Measurements from ENCODE around the gene CD164L2. TPM values are rescaled to one million over a fixed set of nuclear protein-coding genes. Genes with fewer than 3 reads are reported as not detected.

Gene CD164L2
- total RNA-seq, 2 donors from 2014 or later = 1.6 to 1.8 TPM

DNA sequence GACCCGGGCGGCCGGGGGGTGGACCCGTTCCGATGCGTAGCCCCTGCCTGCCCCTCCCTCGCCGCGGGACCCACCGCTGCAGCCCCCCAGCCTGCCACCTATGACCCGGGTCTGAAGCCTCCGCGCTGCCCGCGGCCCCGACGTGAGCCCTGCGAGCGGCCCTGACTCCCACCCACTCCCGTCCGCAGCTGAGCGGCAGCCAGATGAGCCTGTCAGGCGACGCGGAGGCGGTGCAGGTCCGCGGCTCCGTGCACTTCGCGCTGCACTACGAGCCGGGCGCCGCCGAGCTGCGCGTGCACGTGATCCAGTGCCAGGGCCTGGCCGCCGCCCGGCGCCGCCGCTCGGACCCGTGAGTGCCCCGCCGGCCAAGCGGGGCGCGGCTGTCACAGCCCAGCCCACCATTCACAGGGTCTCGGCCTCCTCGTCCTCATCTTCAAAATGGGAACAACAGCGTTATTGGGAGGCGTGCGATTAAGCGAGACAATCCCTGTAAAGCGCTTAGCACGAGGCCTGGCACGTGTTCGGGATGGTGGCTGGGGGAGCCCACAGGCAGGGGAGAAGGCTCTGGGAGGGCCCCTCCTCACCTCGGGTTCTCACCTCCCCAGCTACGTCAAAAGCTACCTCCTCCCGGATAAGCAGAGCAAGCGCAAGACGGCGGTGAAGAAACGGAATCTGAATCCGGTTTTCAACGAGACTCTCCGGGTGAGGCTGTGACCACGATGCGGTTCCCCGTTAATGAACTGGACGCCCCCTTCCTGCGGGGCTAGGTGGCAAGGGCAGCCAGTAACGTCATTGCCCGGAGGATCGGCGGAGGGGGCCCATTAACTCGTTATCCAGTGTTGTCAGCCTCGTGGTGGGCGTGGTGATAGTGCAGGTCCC, 33.1 kb downstream of the CD164L2 start:
- H3K27ac Mint-ChIP-seq = no peak overlapping the region
- 16 to 31% methylated on average over 40 to 84 of the region's 84 CpGs for WGBS, 2 experiments (ENCODE audit: insufficient coverage in 1 of 2, insufficient read length in 1 of 2)
- peak overlapping the region; percentile 60 for H3K4me3 Mint-ChIP-seq
- Histone ChIP-seq H3K27me3 (ENCODE audit: control insufficient read depth, insufficient read depth, low read length, poor library complexity, severe bottlenecking) (peaks cover 16% of the 10 kb centered on the region), H3K27ac (ENCODE audit: low read depth, low read length) (no peak overlapping the region), H3K4me3 (ENCODE audit: low read length) (peak overlapping the region; percentile 73), H3K36me3 (ENCODE audit: control insufficient read depth, insufficient read depth, low read length) (no peaks in the 10 kb centered on the region), H3K4me1 (ENCODE audit: control insufficient read depth, insufficient read depth, low read length) (no peaks in the 10 kb centered on the region), H3K9ac (ENCODE audit: extremely low read depth, low read length, poor library complexity, severe bottlenecking) (no peak overlapping the region), H3K9me3 (ENCODE audit: control insufficient read depth, low read length) (no peaks in the 10 kb centered on the region)
- peaks cover 11% of the 10 kb centered on the region for H3K27me3 Mint-ChIP-seq (ENCODE audit: insufficient read depth)
- H3K36me3 Mint-ChIP-seq (ENCODE audit: low read depth) = peaks cover 4% of the 10 kb centered on the region
- peaks cover 5% of the 10 kb centered on the region for H3K9me3 Mint-ChIP-seq
- peak; percentile 94 for DNase-seq
- no peaks in the 10 kb centered on the region for H3K4me1 Mint-ChIP-seq
- TF ChIP-seq, protein P1, sequence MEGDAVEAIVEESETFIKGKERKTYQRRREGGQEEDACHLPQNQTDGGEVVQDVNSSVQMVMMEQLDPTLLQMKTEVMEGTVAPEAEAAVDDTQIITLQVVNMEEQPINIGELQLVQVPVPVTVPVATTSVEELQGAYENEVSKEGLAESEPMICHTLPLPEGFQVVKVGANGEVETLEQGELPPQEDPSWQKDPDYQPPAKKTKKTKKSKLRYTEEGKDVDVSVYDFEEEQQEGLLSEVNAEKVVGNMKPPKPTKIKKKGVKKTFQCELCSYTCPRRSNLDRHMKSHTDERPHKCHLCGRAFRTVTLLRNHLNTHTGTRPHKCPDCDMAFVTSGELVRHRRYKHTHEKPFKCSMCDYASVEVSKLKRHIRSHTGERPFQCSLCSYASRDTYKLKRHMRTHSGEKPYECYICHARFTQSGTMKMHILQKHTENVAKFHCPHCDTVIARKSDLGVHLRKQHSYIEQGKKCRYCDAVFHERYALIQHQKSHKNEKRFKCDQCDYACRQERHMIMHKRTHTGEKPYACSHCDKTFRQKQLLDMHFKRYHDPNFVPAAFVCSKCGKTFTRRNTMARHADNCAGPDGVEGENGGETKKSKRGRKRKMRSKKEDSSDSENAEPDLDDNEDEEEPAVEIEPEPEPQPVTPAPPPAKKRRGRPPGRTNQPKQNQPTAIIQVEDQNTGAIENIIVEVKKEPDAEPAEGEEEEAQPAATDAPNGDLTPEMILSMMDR (conservative IDR thresholded peaks at IDR 0.05) = no peak

DNA sequence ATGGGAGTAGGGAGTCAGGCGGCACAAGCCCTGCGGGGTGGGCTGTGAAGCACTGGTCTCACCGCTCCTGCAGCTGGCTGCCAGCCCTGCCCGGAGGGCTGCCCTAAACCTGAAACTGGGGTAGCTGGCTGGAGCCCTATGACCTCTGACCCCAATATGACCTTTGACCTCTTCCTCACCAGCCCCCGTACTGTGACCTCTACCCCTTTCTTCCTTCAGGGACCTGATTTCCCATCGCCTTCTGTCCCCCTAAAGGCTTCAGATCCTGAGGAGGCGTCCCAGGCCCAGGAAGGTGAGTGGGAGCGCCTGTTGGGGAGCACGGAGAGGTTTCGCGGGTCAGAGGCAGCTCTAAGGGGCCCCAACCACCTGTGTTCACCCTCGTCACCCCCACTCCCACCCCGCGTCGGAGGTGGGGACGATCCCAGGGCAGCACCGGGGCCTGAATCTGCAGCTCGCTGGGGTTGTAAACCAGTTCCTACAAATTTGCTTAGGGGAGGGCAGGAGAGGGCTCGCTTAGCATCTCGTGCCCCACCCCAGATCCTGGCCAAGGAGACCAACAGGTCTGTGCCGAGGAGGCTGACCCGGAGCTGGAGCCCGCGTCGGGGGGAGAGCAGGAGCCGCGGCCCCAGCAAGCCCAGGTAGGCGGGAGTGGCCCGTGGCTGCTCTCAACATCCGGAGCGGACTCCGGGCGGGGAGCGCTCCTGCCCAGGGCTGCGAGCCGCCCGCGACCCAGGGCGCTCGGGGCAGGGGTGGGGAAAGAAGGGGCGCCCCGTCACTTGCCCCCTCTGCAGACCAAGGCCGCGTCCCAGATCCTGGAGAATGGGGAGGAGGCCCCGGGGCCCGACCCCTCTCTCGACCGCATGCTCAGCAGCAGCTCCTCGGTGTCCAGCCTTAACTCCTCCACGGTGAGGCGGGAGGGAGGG, 34.0 kb downstream of the CD164L2 start:
- TF ChIP-seq, protein P1 (conservative IDR thresholded peaks at IDR 0.05) = no peak
- no peak overlapping the region for H3K27ac Mint-ChIP-seq

DNA sequence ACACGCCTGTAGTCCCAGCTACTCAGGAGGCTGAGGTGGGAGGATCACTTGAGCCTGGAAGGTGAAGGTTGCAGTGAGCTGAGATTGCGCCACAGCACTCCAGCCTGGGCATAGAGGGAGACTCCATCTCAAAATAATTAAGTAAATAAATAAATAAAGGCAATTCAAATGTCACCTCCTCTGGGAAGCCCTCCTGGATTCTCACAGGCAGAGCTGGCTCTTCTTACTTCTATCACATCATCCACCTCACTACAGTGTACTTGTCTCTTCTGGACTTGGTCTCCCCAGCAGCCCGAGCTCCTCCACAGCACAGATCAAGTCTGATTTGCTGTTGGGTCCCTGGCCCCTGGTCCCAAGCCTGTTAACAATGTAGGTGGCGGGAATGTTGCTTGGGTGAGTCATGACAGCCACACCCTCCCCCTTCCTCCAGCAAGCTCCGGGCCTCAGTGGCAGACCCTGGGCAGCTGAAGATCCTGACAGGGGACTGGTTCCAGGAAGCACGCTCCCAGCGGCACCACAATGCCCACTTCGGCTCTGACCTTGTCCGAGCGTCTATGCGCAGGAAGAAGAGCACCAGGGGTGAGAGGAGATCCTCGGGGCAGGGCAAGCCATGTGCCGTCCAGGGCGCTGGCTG, 36.0 kb downstream of the CD164L2 start:
- H3K4me1 ChIP-seq (ENCODE audit: control insufficient read depth, insufficient read depth, low read length) = no peaks in the 10 kb centered on the region
- WGBS, 2 experiments (ENCODE audit: insufficient coverage in 1 of 2, insufficient read length in 1 of 2) = 91 to 98% methylated on average over 8 to 14 of the region's 14 CpGs
- no peak overlapping the region for H3K9ac ChIP-seq (ENCODE audit: extremely low read depth, low read length, poor library complexity, severe bottlenecking)
- H3K4me3 ChIP-seq (ENCODE audit: low read length) = no peak overlapping the region
- peak; percentile 63 for DNase-seq
- peaks cover 4% of the 10 kb centered on the region for H3K36me3 Mint-ChIP-seq (ENCODE audit: low read depth)
- H3K4me3 Mint-ChIP-seq = no peak overlapping the region
- H3K9me3 Mint-ChIP-seq = peaks cover 5% of the 10 kb centered on the region
- no peaks in the 10 kb centered on the region for H3K36me3 ChIP-seq (ENCODE audit: control insufficient read depth, insufficient read depth, low read length)
- no peaks in the 10 kb centered on the region for H3K9me3 ChIP-seq (ENCODE audit: control insufficient read depth, low read length)
- peaks cover 11% of the 10 kb centered on the region for H3K27me3 Mint-ChIP-seq (ENCODE audit: insufficient read depth)
- peak overlapping the region; percentile 48 for H3K27ac Mint-ChIP-seq
- H3K4me1 Mint-ChIP-seq = peaks cover 8% of the 10 kb centered on the region
- H3K27ac ChIP-seq (ENCODE audit: low read depth, low read length) = no peak overlapping the region
- peaks cover 16% of the 10 kb centered on the region for H3K27me3 ChIP-seq (ENCODE audit: control insufficient read depth, insufficient read depth, low read length, poor library complexity, severe bottlenecking)
- TF ChIP-seq, protein P1 (conservative IDR thresholded peaks at IDR 0.05) = no peak

More for the DNA sequence above, 34.0 kb downstream of the CD164L2 start:
- Histone ChIP-seq H3K9me3 (ENCODE audit: control insufficient read depth, low read length) (no peaks in the 10 kb centered on the region), H3K4me1 (ENCODE audit: control insufficient read depth, insufficient read depth, low read length) (no peaks in the 10 kb centered on the region), H3K4me3 (ENCODE audit: low read length) (peak overlapping the region; percentile 73), H3K36me3 (ENCODE audit: control insufficient read depth, insufficient read depth, low read length) (no peaks in the 10 kb centered on the region), H3K27me3 (ENCODE audit: control insufficient read depth, insufficient read depth, low read length, poor library complexity, severe bottlenecking) (peaks cover 16% of the 10 kb centered on the region), H3K27ac (ENCODE audit: low read depth, low read length) (no peak overlapping the region), H3K9ac (ENCODE audit: extremely low read depth, low read length, poor library complexity, severe bottlenecking) (no peak overlapping the region)
- Mint-ChIP-seq H3K36me3 (ENCODE audit: low read depth) (peaks cover 4% of the 10 kb centered on the region), H3K4me3 (peak overlapping the region; percentile 60), H3K27me3 (ENCODE audit: insufficient read depth) (peaks cover 11% of the 10 kb centered on the region), H3K9me3 (peaks cover 5% of the 10 kb centered on the region), H3K4me1 (no peaks in the 10 kb centered on the region)
- WGBS, 2 experiments (ENCODE audit: insufficient coverage in 1 of 2, insufficient read length in 1 of 2) = 17% methylated on average over 16 to 51 of the region's 51 CpGs
- DNase-seq = peak; percentile 92

All from endodermal cell (in vitro differentiated cells).